ENCODE data around the gene FARS2.
"Not testable (repeated sequence)": the region's sequence is repeated elsewhere in the genome, so short reads cannot be mapped to it uniquely, and the experiment has no call there.

FARS2 gene

GRCh38 chr6:5557506-5557905 lies 296.2 kb downstream of the FARS2 start:
- H3K4me3 ChIP-seq (ENCODE audit: low read depth, low read length): no peak overlapping the region
- no peak for TF ChIP-seq POLR2A (IDR thresholded peaks at IDR 0.05; ENCODE audit: extremely low read depth, insufficient read length)
- no peak for TF ChIP-seq MYC (IDR thresholded peaks at IDR 0.05; ENCODE audit: low read depth, low read length)
- no peak for TF ChIP-seq MAX (IDR thresholded peaks at IDR 0.05; ENCODE audit: low read depth, low read length)
- TF ChIP-seq, protein P1, sequence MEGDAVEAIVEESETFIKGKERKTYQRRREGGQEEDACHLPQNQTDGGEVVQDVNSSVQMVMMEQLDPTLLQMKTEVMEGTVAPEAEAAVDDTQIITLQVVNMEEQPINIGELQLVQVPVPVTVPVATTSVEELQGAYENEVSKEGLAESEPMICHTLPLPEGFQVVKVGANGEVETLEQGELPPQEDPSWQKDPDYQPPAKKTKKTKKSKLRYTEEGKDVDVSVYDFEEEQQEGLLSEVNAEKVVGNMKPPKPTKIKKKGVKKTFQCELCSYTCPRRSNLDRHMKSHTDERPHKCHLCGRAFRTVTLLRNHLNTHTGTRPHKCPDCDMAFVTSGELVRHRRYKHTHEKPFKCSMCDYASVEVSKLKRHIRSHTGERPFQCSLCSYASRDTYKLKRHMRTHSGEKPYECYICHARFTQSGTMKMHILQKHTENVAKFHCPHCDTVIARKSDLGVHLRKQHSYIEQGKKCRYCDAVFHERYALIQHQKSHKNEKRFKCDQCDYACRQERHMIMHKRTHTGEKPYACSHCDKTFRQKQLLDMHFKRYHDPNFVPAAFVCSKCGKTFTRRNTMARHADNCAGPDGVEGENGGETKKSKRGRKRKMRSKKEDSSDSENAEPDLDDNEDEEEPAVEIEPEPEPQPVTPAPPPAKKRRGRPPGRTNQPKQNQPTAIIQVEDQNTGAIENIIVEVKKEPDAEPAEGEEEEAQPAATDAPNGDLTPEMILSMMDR (IDR thresholded peaks at IDR 0.05; ENCODE audit: low read depth, low read length): no peak
- no peak for DNase-seq (ENCODE audit: low read depth)

DNA sequence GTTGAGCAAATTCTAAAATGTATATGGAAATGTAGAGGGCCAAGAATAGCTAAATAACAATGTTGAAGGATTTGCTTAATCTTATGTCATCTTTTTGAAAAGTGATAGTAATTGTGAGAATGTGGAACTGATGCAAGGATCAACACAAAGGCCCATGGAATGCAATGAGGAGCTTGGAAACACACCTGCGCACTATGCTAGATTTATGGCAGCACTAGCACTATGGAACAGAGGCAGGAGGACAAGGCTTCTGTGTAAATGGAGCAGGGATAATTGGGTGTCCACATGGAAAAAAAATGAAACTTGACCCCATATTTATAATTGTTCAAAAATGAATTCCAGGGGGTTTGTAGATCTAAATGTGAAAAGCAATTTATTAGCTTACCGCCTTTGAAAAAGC lies 298.3 kb downstream of the FARS2 start:
- H3K4me3 ChIP-seq (ENCODE audit: low read depth, low read length): no peak overlapping the region
- no peak for DNase-seq (ENCODE audit: low read depth)
- TF ChIP-seq MAX (IDR thresholded peaks at IDR 0.05; ENCODE audit: low read depth, low read length) (no peak), MYC (IDR thresholded peaks at IDR 0.05; ENCODE audit: low read depth, low read length) (no peak), POLR2A (IDR thresholded peaks at IDR 0.05; ENCODE audit: extremely low read depth, insufficient read length) (no peak)
- TF ChIP-seq, protein P1 (IDR thresholded peaks at IDR 0.05; ENCODE audit: low read depth, low read length): no peak

- TF ChIP-seq POLR2A (IDR thresholded peaks at IDR 0.05; ENCODE audit: extremely low read depth, insufficient read length) (no peak), MAX (IDR thresholded peaks at IDR 0.05; ENCODE audit: low read depth, low read length) (no peak), MYC (IDR thresholded peaks at IDR 0.05; ENCODE audit: low read depth, low read length) (no peak)
- TF ChIP-seq, protein P1 (IDR thresholded peaks at IDR 0.05; ENCODE audit: low read depth, low read length): no peak
- DNase-seq (ENCODE audit: low read depth): no peak
- no peak overlapping the region for H3K4me3 ChIP-seq (ENCODE audit: low read depth, low read length)
Measured at GRCh38 chr6:5562277-5562676, 301.0 kb downstream of the FARS2 start.

DNA sequence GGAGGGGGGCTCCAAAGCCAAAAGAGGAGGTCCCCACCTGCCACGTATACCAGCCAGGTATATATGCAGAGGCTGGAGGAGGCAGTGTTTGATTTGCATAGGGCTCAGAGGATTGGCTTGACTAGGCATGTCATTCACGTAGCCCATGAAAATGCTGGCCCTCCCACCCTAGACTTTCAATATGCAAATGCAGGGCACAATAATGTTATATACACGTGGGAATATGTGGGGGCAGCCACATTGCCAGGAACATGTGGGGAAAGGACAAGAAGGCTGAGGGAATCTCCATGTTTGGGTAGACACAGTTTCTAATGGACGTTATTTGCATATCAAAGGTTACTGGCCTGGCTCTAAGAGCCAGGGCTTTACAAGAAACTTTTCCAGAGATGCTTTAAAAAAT lies 301.8 kb downstream of the FARS2 start:
- no peak overlapping the region for H3K4me3 ChIP-seq (ENCODE audit: low read depth, low read length)
- no peak for DNase-seq (ENCODE audit: low read depth)
- no peak for TF ChIP-seq MAX (IDR thresholded peaks at IDR 0.05; ENCODE audit: low read depth, low read length)
- no peak for TF ChIP-seq MYC (IDR thresholded peaks at IDR 0.05; ENCODE audit: low read depth, low read length)
- TF ChIP-seq, protein P1 (IDR thresholded peaks at IDR 0.05; ENCODE audit: low read depth, low read length): no peak
- no peak for TF ChIP-seq POLR2A (IDR thresholded peaks at IDR 0.05; ENCODE audit: extremely low read depth, insufficient read length)

DNA sequence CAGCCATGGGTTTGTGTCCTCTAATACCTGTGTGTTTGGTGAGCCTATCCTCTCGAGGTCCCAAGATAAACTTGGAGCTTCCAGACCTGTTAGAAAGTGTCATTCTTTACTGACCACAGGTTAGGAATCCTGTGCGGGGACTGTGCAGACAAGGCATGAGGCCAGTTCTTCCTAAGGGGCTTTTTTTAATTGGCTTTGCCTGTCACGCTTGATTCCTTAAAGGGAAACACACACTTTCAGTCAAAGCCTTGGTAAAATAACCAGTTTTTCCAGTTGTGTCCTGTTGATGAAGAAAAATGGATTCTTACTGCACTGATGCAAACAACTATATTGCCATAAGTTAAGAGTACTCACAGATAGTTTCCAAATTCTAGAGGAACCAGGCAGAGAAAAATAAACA lies 303.4 kb downstream of the FARS2 start:
- not testable (repeated sequence) for H3K4me3 ChIP-seq (ENCODE audit: low read depth, low read length); DNase-seq (ENCODE audit: low read depth)

- no peak for DNase-seq (ENCODE audit: low read depth)
- TF ChIP-seq MYC (IDR thresholded peaks at IDR 0.05; ENCODE audit: low read depth, low read length) (no peak), POLR2A (IDR thresholded peaks at IDR 0.05; ENCODE audit: extremely low read depth, insufficient read length) (no peak), MAX (IDR thresholded peaks at IDR 0.05; ENCODE audit: low read depth, low read length) (no peak)
- TF ChIP-seq, protein P1 (IDR thresholded peaks at IDR 0.05; ENCODE audit: low read depth, low read length): no peak
- H3K4me3 ChIP-seq (ENCODE audit: low read depth, low read length): no peak overlapping the region
Measured at GRCh38 chr6:5565971-5566370, 304.7 kb downstream of the FARS2 start.

Measured in NB4 (cell line).